IPS-15b (cell line): Measurements from ENCODE around the gene E2F3.

Experiments
- H3K27me3 ChIP-seq: one replicate; pipeline ENCODE4 v1.6.1; 2013; ENCODE audit warnings: low read length; ENCODE audit not compliant: control insufficient read depth, insufficient read depth
- H3K36me3 ChIP-seq: one replicate; pipeline ENCODE4 v1.6.1; 2013; ENCODE audit warnings: low read length; ENCODE audit not compliant: control insufficient read depth, insufficient read depth
- H3K4me1 ChIP-seq: one replicate; pipeline ENCODE4 v1.6.1; 2013; ENCODE audit warnings: mild to moderate bottlenecking, low read length; ENCODE audit not compliant: control insufficient read depth, insufficient read depth
- H3K4me3 ChIP-seq: one replicate; pipeline ENCODE4 v1.5.1; 2013; ENCODE audit warnings: low read depth, low read length
- H3K9ac ChIP-seq: one replicate; pipeline ENCODE4 v1.6.1; 2013; ENCODE audit warnings: low read depth, mild to moderate bottlenecking, low read length
- H3K9me3 ChIP-seq: one replicate; pipeline ENCODE4 v1.6.1; 2013; ENCODE audit warnings: mild to moderate bottlenecking, low read length; ENCODE audit not compliant: control insufficient read depth, insufficient read depth

Gene E2F3

DNA sequence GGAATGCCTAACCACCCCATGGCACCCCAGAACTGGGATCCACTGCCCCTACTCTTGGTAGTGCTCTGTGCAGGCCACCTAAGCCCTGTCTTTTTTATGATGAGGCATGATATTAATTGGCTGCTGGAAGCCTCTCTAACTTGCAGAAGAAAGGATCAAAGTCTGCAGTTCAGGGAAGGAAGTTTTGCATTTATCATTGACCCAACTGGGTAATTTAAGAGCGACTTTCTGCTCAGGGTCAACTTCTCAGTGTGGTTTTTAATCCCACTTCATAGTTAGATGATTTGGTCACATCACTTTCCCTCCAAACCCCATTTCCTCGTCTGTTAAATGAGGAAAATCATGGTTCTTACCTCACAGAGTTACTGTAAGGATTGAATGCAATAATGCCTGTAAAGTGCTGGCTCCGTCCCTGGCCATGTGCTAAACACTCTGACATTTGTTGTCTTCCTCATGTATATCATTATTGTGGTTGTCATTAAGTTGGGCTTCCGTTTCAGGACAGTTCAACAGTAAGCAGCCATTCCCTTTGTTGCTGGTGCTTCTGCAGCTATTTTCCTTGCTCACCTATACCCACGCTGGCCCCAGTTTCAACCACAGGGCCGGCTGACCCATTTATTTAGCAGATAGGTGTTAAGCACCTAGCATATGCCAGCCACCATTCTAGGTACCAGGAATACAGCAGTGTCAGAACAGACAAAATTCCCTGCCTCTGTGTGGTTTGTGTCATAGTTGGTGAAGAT, 14.2 kb downstream of the E2F3 start:
- H3K27me3 ChIP-seq: no peaks in the 10 kb centered on the region
- peaks cover 28% of the 10 kb centered on the region for H3K4me1 ChIP-seq
- H3K4me3 ChIP-seq: no peak overlapping the region
- H3K9me3 ChIP-seq: no peaks in the 10 kb centered on the region
- no peaks in the 10 kb centered on the region for H3K36me3 ChIP-seq
- H3K9ac ChIP-seq: no peak overlapping the region

DNA sequence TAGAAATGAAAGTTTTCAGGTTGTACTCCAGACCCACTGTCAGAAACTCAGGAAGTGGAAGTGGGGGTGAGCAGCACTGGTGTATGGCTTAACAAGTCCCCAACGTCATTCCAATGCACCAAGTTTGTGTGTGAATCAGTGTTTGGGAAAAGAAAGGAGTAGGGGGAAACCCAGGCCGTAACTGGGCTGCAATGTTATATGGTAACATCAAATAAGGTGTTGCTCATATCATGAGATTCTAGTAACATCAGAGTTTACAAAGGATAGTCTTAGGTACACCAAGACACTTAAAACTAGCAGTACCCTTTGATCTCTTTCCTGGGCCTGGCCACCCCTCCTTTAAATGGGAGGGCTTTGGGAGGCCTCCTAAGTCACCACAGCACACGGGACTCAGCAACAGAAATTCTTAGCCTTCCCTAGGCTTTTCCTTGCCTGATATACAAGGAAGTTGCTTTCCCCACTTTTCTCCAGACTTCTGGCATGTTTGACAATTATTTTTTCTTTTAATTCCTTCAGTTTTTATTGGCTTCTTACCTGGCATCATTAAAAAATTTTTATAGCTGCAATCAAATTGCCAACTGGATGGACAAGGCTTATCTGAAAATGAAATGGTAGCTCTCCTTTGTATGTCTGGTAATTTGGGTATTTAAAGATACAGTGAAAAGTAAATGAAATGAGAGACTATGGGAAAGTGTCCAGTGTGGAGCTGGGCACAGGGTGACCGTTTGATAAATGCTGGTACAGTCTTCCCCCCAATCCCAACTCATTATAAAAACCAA, 15.1 kb downstream of the E2F3 start:
- Histone ChIP-seq H3K27me3 (no peaks in the 10 kb centered on the region), H3K4me1 (peaks cover 28% of the 10 kb centered on the region), H3K36me3 (no peaks in the 10 kb centered on the region), H3K9ac (no peak overlapping the region), H3K4me3 (no peak overlapping the region), H3K9me3 (no peaks in the 10 kb centered on the region)

DNA sequence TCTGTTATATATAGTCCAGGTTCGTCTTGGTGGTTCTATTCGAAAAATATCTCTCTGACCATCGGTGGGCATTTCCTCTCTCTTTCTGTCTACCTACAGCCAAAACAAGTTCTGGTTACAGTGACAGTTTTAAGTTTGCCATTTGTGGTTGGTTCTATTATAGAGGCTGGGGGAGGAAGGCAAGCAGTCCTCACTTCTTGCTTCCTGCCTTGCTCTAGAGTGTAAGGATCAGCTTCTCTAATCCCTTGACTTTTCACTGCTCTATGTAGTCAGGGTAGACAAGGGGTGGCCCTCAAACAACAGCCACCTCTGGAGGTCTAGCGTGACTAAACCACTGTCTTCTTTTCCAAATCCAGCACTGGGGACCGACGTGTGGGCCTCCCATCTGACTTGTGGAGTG, 16.1 kb downstream of the E2F3 start:
- Histone ChIP-seq H3K4me1 (peaks cover 28% of the 10 kb centered on the region), H3K4me3 (no peak overlapping the region), H3K9ac (no peak overlapping the region), H3K27me3 (no peaks in the 10 kb centered on the region), H3K9me3 (no peaks in the 10 kb centered on the region), H3K36me3 (no peaks in the 10 kb centered on the region)

DNA sequence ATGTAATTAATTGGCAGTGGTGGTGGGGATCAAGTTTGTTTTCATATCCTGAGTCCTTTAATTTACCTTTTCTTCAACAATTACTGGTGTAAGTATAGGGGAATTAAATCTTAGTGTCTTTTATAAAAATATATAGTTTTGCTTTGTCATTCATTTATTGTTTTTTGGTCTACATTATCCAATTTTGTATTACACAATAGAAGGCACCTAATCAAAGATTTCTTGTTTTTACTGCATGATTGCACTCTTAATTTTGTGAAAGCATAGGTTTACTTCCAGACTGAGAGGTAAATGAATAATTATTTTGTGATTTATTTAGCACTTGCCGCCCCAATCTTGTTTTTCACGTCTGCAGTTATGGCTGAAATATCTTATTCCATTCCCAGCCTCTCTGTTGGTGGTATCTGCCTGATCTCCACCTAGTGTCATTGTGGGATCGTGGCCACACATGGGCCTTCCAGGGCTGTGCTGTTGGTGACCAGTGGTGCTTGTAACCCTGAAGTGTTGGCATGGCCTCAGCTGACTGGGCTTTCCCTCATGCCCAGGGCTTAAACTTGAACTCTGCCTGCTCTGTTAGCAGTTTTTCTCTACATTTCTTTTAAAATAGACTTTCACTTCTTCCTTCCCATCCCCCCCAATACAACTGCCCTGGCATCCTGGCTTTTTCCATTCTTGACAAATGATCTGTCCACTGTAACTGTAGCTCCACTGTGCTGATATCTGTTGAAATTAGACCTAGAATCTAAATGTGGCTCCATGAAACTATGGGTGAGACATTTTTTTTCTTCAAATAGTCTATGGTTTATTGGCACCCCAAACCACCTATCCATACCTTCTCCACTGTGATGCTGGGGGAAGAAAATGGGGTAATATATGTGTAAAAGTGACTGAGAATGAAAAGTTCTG, 24.8 kb downstream of the E2F3 start:
- Histone ChIP-seq H3K36me3 (peaks cover 3% of the 10 kb centered on the region), H3K9ac (no peak overlapping the region), H3K9me3 (no peaks in the 10 kb centered on the region), H3K27me3 (no peaks in the 10 kb centered on the region), H3K4me3 (no peak overlapping the region), H3K4me1 (peaks cover 8% of the 10 kb centered on the region)

DNA sequence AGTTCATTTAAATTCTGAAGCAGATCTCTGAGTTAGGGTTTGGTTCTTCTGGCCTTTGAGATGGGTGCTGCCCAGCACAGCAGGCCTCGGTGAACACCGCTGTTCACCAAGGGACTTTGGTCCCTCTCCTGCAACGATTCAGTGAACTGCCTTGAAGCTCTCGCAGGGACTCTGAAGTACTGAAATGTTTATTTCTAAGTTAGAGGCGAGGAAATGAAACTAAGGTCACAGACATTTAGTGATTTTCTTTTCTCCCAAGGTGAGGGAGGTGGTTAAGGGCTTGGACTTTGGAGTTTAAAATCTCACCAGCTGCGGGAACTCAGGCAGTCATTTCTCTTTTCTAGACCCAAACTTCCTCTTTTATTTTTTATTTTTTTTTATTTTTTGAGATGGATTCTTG, 26.2 kb downstream of the E2F3 start:
- no peak overlapping the region for H3K4me3 ChIP-seq
- no peak overlapping the region for H3K9ac ChIP-seq
- peaks cover 8% of the 10 kb centered on the region for H3K4me1 ChIP-seq
- H3K9me3 ChIP-seq: no peaks in the 10 kb centered on the region
- H3K27me3 ChIP-seq: no peaks in the 10 kb centered on the region
- H3K36me3 ChIP-seq: peaks cover 4% of the 10 kb centered on the region

DNA sequence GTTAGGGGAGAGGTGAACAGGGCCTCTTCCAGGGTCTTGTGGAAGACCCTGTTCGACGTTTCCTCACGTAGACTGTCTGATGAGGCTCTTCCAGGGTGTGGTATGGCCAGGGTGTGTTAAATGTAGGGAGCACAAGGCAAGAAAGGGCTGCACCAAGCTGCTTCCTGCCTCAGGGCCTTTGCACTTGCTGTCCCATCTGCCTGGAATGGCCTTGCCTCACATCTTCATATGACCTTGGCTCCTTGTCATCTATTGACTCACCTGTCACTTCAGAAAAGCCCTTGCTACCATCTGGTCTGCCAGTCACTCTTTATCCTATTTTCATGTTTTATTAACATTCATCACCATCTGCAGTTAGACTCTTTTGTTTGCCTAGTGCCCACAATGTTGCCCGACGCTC, 31.0 kb downstream of the E2F3 start:
- H3K9ac ChIP-seq: no peak overlapping the region
- peaks cover 3% of the 10 kb centered on the region for H3K4me1 ChIP-seq
- no peak overlapping the region for H3K4me3 ChIP-seq
- H3K27me3 ChIP-seq: no peaks in the 10 kb centered on the region
- peaks cover 4% of the 10 kb centered on the region for H3K36me3 ChIP-seq
- H3K9me3 ChIP-seq: no peaks in the 10 kb centered on the region

DNA sequence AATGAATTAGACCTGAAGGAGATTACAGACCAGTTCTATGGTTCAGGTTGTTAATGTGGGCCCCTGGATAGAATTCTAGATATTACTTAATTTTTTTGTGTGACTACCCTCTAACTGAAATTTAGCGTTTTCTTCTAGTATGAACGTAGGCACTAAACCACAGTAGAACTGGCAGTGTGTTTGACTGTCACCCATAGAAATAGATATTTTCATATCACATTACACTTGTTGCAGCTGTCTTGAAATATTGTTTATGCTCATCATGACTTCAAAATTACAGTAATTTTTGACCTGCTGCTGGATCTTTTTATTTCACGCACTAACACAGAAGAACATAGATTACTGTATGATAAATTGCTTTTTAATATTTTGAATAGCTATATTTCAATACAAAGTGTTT, 31.6 kb downstream of the E2F3 start:
- H3K36me3 ChIP-seq: peaks cover 4% of the 10 kb centered on the region

DNA sequence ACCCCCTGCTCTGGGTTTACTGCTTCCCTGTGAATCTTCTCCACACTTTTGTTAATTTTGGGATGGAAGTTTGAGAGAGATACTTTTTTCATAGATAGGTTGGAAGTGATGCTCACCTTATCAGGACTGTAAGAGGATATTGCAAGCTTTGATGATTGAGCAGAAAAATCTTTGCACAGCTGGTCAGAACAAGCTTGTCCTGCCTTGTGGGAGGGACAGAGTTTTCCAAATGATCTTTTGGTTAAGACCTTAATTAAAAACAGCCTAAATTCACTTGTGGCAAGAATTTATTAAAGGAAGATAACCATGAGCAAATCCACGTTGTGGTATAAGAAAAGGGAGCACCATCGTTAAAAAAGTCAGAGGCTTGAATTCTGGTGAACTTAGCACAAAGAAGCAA, 32.2 kb downstream of the E2F3 start:
- Histone ChIP-seq H3K4me1 (peaks cover 13% of the 10 kb centered on the region), H3K9ac (no peak overlapping the region), H3K27me3 (no peaks in the 10 kb centered on the region), H3K4me3 (no peak overlapping the region), H3K9me3 (no peaks in the 10 kb centered on the region), H3K36me3 (peaks cover 4% of the 10 kb centered on the region)

More for the DNA sequence above, 31.6 kb downstream of the E2F3 start:
- Histone ChIP-seq H3K9me3 (no peaks in the 10 kb centered on the region), H3K4me1 (peaks cover 8% of the 10 kb centered on the region), H3K9ac (no peak overlapping the region), H3K27me3 (no peaks in the 10 kb centered on the region), H3K4me3 (no peak overlapping the region)

DNA sequence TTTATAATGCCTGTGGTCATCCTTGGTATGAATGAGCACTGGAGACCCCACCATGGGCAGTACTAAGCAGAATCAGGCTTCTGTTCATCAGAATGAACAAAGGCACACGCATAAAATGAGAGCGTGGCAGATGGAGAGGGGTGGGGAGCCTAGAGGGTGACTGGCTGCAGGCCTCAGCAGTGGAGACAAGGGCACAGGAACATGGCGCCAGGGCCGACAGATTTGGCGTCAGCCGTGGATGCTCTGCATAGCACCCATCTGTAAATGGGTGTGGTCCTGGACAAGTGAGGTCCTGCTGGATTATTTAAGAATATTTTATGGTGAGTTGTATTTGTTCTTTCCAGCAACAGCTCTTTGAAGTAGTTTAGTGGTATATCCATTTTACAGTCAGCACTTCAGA, 33.1 kb downstream of the E2F3 start:
- Histone ChIP-seq H3K4me3 (no peak overlapping the region), H3K27me3 (no peaks in the 10 kb centered on the region), H3K4me1 (peaks cover 15% of the 10 kb centered on the region), H3K9ac (no peak overlapping the region), H3K36me3 (peaks cover 4% of the 10 kb centered on the region), H3K9me3 (no peaks in the 10 kb centered on the region)

DNA sequence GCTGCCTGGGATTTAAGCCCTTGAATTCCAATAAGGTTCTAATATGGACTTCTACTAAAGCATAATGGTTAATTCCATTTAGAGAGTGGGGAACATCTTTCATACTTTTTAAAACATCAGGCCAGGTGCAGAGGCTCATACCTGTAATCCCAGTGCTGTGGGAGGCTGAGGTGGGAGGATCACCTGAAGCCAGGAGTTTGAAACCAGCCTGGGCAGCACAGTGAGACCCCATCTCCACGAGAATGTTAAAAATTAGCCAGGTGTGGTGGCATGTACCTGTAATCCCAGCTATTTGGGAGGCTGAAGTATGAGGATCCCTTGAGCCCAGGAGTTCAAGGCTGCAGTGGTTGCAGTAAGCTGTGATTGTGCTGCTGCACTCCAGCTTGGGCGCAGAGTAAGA, 35.0 kb downstream of the E2F3 start:
- Histone ChIP-seq H3K9me3 (no peaks in the 10 kb centered on the region), H3K27me3 (no peaks in the 10 kb centered on the region), H3K9ac (no peak overlapping the region), H3K4me3 (no peak overlapping the region), H3K4me1 (peaks cover 15% of the 10 kb centered on the region), H3K36me3 (no peaks in the 10 kb centered on the region)

DNA sequence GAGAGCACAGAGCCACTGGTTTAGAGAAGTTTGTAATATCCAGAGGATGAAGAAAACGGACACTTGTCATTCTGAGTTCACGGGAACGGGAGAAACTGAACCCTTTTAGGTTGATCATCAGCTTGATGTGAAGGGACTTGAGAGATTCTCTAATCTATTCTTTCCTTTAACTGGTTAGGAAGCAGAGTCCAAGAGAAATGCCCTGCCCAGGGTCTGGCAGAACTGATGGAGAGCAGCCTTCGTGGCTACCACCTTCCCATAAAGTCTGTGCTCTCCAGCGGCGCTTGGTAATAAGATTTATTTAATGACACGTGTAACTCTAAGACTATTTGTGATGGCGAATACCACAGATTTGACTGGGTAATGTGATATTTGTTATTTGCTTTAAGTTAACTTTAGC, 36.0 kb downstream of the E2F3 start:
- no peak overlapping the region for H3K4me3 ChIP-seq
- no peak overlapping the region for H3K9ac ChIP-seq
- no peaks in the 10 kb centered on the region for H3K27me3 ChIP-seq
- H3K36me3 ChIP-seq: no peaks in the 10 kb centered on the region
- no peaks in the 10 kb centered on the region for H3K9me3 ChIP-seq
- peaks cover 15% of the 10 kb centered on the region for H3K4me1 ChIP-seq
